SK-N-DZ (cell line): ENCODE measurements around the gene MUC6.

Source experiments
- DNase-seq: peaks from one replicate; pipeline ENCODE4 v3.0.0-alpha.2; 2015; ENCODE audit warnings: low spot score

Gene MUC6

GRCh38 chr11:1023811-1024596 is 12.5 kb downstream of the MUC6 start:
- no peak for DNase-seq

DNA sequence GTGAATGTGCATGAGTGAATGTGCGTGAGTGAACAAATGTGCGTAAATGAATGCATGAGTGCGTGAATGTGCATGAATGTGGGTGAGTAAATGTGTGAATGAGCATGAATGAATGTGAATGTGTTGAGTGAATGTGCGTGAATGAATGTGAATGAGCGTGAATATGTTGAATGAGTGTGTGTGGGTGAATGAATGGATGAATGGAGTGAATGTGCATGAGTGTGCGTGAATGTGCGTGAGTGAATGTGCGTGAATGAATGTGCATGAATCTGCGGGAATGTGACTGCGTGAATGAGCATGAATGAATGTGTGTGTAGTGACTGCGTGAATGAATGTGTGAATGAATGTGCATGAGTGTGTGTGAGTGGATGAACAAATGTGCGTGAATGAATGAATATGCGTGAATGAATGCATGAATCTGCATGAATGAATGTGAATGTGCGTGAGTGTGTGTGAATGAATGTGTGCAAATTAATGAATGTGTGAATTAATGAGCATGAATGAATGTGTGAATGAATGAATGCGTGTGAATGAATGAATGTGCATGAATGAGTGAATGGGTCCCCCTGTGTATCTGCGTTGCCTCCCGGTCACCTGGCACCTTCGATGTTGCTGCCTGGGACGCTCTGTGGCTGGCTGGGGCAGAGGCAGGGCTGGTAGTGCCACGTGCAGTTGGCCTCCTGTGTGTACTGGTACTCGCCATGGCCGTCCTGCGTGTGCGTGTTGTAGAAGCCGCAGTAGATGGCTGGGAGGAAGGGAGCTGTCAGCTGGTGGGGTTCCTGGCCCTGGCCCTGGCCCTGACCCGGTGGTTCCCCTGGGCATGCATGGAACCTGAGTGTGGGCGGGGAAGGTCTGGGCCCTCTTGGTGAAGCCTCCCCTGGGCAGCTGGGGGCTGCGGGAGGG is 13.4 kb downstream of the MUC6 start:
- DNase-seq: peak; percentile 48

- DNase-seq: no peak
Measured at GRCh38 chr11:1022411-1022810, 14.1 kb downstream of the MUC6 start.

DNA sequence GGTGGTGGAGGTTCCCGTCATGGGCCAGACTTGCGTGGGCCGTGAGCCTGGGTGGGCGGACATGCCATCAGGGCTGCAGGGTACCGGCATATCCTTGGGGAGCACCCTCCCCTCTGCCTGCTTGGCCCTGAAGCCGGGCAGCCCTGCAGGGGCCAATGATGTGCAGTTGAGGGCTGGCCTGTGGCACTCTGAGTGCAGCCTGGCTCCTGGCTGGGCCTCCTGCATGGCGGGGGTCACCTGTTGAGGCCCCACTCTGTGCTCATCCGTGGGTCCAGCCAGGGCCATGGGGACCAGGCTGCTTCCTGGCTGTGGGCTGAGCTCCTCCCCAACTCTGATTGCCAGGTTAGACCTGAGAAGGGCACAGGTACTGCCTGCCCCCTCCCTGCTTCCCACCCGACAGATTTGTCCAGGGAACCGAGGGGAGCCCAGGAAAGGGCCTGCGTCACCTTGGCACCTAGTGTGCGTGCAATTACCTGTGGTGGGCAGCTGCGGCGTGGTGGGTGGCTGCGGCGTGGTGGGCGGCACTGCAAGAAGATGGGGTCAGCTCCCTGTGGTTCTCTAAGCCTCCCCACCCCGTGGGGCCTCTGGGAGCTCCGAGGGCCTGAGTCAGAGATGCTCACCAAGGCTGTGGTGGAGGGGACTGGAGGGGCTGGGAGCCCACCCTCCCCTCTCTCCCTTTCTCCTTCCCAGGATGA is 16.2 kb downstream of the MUC6 start:
- no peak for DNase-seq

GRCh38 chr11:1019321-1019910 is 17.1 kb downstream of the MUC6 start:
- no peak for DNase-seq

- DNase-seq: no peak
Measured at GRCh38 chr11:1018091-1018490, 18.4 kb downstream of the MUC6 start.

DNA sequence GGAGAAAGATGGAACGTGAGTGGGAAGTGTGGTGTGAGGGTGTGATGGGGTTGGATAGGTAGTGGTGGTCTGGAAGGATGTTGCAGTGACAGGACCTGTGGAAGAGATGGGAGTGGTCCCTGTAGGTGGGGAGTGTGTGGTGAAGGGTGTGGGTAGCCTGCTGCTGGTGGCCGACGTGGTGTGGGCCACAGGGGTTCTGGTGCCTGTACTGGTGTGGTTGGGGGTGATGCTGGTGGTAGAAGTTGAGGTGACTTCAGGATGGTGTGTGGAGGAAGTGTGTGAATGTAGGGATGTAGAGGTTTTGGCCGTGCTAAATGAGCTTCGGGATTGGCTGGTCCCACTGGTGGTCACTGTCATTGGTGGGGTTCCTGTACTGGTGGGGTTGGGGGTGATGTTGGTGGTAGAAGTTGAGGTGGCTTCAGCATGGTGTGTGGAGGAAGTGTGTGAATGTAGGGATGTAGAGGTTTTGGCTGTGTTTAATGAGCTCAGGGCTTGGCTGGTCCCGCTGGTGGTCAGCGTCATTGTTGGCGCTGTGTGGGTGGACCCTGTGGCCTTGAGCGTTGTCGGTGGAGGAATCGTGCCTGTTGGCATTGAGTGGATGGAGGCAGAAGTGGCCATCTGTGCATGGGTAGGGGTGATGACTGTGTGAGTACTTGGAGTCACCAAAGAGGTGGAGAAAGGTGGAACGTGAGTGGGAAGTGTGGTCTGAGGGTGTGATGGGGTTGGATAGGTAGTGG is 19.1 kb downstream of the MUC6 start:
- DNase-seq: peak; percentile 42

DNA sequence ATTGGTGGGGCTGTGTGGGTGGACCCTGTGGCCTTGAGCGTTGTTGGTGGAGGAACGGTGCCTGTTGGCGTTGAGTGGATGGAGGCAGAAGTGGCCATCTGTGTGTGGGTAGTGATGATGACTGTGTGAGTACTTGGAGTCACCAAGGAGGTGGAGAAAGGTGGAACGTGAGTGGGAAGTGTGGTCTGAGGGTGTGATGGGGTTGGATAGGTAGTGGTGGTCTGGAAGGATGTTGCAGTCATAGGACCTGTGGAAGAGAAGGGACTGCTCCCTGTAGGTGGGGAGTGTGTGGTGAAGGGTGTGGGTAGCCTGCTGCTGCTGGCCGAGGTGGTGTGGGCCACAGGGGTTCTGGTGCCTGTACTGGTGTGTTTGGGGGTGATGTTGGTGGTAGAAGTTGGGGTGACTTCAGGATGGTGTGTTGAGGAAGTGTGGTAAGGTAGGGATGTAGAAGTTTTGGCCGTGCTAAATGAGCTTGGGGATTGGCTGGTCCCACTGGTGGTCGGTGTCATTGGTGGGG is 19.9 kb downstream of the MUC6 start:
- DNase-seq: peak; percentile 36

- no peak for DNase-seq
Measured at GRCh38 chr11:1015826-1016545, 20.5 kb downstream of the MUC6 start.

GRCh38 chr11:1015064-1015463 is 21.5 kb downstream of the MUC6 start:
- no peak for DNase-seq

DNA sequence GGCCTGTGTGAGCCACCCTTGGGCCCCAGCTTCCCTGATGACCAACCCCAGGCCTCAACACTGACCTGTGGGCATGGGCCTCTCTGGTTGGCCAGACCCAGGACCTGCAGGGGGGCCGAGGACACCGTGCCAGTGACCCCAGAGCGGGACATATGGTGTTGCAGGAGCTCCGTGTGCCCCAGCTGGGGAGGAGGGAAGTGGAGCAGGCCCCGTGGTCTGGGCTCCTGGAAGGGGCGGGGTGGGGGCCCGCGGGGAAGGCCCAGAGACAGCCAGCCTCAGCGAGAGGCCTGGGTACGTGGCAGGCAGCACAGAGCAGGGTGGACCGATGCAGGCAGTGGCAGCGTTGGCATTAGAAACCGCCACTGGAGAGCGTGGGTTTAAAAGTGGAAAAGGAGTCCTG is 22.2 kb downstream of the MUC6 start:
- no peak for DNase-seq

GRCh38 chr11:1013631-1013935 is 22.9 kb downstream of the MUC6 start:
- no peak for DNase-seq

DNA sequence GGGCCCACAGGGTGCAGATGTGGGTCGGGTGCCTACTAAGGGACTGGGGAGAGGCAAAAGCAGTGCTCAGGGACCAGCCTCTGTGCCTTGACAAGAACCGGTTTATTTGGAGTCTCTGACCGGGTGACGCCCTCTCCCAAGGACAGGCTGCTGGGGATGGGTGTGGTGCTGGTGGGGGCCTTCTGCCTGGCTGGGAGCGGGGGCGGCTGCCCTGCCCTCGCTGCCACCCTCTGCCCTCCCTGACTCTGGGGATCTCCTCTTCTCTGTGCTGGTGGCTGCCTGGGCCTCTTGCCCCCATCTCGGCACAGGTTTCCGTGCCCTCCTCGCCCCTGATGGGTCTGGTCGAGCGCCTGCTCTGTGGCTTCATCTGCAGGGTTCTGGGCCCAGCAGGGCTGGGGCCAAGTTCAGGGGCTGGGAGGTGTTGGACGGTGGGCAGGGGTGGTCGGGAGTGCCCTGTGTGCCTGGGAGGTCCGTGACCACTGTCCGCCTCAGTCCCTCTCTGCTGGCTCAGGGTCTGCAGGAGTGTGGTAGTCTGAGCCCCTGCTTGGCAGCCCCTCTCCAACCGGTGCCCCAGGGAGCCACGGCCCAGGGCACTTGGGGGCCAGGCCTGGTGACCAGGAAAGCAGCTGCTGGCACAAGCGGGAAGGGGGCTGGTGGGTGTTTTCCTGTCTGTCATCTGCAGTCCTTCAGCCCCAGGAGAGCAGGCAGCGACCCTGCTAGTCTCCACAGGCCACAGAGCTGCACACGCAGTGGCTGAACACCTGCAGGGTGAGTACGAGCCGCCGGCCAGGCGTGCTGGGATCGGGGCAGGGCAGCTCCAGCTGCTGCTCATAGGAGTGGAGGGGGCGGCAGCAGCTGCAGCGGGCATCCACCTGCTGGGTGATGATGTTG is 23.5 kb downstream of the MUC6 start:
- DNase-seq: peak; percentile 56

DNA sequence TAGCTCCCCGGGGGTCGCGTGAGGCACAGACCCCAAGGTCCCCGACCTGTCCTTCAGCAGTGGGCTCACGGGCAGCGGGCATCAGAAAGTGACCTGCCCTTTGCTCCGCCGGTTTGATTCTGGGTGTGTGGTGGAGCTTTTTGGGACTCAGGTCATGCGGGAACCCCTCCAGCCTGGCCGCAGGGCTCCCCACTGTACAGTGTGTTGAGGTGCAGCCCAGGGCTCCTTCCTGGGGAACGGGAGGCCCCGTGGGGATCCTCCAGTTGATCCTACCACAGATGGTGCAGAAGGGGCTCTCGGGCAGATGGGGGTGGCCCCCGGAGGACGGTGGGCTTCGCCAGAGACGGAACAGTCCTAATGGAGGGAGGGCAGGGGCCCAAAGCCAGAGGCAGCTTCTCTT is 24.2 kb downstream of the MUC6 start:
- DNase-seq: no peak

GRCh38 chr11:1011320-1011698 is 25.2 kb downstream of the MUC6 start:
- no peak for DNase-seq

- DNase-seq: no peak
Measured at GRCh38 chr11:1010551-1011319, 25.8 kb downstream of the MUC6 start.

DNA sequence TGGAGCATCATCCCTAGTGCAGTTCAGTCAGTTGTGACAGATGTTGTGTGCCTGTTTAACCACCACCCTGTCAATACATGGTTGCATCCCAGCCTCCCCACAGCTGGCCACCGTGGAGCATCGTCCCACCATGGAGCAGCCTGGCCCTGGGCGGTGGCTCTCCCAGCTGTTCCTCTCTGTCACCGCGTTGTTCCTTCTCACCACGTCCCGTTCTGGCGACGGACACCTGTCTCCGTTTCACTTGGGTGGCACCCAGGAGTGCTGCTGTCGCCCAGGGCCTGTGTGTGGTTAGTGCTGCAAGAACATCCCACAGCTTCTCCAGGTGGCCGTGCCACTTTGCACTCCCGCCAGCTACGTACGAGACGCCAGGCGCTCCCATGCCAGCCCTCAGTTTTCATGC is 26.5 kb downstream of the MUC6 start:
- DNase-seq: no peak

- DNase-seq: no peak
Measured at GRCh38 chr11:1009371-1009770, 27.1 kb downstream of the MUC6 start.

GRCh38 chr11:1008803-1009145 is 27.7 kb downstream of the MUC6 start:
- no peak for DNase-seq
